Brain microvascular endothelial cell (primary cell): ENCODE data around the gene FCF1.

ENCODE experiments used
- DNase-seq: peaks from one replicate; pipeline ENCODE4 v3.0.0-alpha.2; 2020
- H3K27ac ChIP-seq: fragments of 250-450 bp; sonication (Bioruptor Pico); 2 replicates; pipeline ENCODE4 v1.5.1; 2020; ENCODE audit warnings: mild to moderate bottlenecking, moderate library complexity
- H3K27me3 ChIP-seq: fragments of 250-450 bp; sonication (Bioruptor Pico); replicated peaks from 2 replicates; pipeline ENCODE4 v1.5.1; 2020; ENCODE audit warnings: mild to moderate bottlenecking
- H3K36me3 ChIP-seq: fragments of 250-450 bp; sonication (Bioruptor Pico); replicated peaks from 2 replicates; pipeline ENCODE4 v1.5.1; 2020; ENCODE audit warnings: mild to moderate bottlenecking
- H3K4me3 ChIP-seq: 2 replicates; pipeline ENCODE4 v1.5.1; 2011; ENCODE audit warnings: low read depth, mild to moderate bottlenecking, control low read depth, low read length, moderate library complexity
- in situ Hi-C: cut with HindIII; loops from 2 replicates; pipeline ENCODE4 v1.10.0; 2017; ENCODE audit warnings: low sequenced_read_pairs, low pct_ligation_motif_present
- TF ChIP-seq, protein P1 (sequence below): IDR thresholded peaks from 2 replicates; pipeline ENCODE4 v1.5.1; 2011; ENCODE audit warnings: low read depth, mild to moderate bottlenecking, moderate library complexity, low read length, control low read depth, inconsistent platforms; ENCODE audit errors: missing control alignments

The FCF1 gene

GRCh38 chr14:74682169-74682952 lies 30.6 kb upstream of the FCF1 start:
- Histone ChIP-seq H3K27me3 (no peaks in the 10 kb centered on the region), H3K36me3 (peaks cover 33% of the 10 kb centered on the region), H3K4me3 (no peak overlapping the region), H3K27ac (no peak overlapping the region)
- TF ChIP-seq, protein P1, sequence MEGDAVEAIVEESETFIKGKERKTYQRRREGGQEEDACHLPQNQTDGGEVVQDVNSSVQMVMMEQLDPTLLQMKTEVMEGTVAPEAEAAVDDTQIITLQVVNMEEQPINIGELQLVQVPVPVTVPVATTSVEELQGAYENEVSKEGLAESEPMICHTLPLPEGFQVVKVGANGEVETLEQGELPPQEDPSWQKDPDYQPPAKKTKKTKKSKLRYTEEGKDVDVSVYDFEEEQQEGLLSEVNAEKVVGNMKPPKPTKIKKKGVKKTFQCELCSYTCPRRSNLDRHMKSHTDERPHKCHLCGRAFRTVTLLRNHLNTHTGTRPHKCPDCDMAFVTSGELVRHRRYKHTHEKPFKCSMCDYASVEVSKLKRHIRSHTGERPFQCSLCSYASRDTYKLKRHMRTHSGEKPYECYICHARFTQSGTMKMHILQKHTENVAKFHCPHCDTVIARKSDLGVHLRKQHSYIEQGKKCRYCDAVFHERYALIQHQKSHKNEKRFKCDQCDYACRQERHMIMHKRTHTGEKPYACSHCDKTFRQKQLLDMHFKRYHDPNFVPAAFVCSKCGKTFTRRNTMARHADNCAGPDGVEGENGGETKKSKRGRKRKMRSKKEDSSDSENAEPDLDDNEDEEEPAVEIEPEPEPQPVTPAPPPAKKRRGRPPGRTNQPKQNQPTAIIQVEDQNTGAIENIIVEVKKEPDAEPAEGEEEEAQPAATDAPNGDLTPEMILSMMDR: no peak
- no peak for DNase-seq
- in situ Hi-C loops: no loop called here

- DNase-seq: no peak
- Histone ChIP-seq H3K36me3 (peaks cover 38% of the 10 kb centered on the region), H3K27me3 (no peaks in the 10 kb centered on the region), H3K4me3 (no peak overlapping the region), H3K27ac (no peak overlapping the region)
- in situ Hi-C loops: no loop called here
- TF ChIP-seq, protein P1: no peak
Measured at GRCh38 chr14:74683406-74683805, 29.5 kb upstream of the FCF1 start.

- Histone ChIP-seq H3K4me3 (no peak overlapping the region), H3K36me3 (peaks cover 39% of the 10 kb centered on the region), H3K27ac (no peak overlapping the region), H3K27me3 (no peaks in the 10 kb centered on the region)
- TF ChIP-seq, protein P1: no peak
- no peak for DNase-seq
- in situ Hi-C loops: no loop called here
Measured at GRCh38 chr14:74684434-74684833, 28.5 kb upstream of the FCF1 start.

- Histone ChIP-seq H3K36me3 (peaks cover 43% of the 10 kb centered on the region), H3K4me3 (no peak overlapping the region), H3K27ac (no peak overlapping the region), H3K27me3 (no peaks in the 10 kb centered on the region)
- in situ Hi-C loops: no loop called here
- no peak for DNase-seq
- TF ChIP-seq, protein P1: no peak
Measured at GRCh38 chr14:74685056-74685455, 27.9 kb upstream of the FCF1 start.

DNA sequence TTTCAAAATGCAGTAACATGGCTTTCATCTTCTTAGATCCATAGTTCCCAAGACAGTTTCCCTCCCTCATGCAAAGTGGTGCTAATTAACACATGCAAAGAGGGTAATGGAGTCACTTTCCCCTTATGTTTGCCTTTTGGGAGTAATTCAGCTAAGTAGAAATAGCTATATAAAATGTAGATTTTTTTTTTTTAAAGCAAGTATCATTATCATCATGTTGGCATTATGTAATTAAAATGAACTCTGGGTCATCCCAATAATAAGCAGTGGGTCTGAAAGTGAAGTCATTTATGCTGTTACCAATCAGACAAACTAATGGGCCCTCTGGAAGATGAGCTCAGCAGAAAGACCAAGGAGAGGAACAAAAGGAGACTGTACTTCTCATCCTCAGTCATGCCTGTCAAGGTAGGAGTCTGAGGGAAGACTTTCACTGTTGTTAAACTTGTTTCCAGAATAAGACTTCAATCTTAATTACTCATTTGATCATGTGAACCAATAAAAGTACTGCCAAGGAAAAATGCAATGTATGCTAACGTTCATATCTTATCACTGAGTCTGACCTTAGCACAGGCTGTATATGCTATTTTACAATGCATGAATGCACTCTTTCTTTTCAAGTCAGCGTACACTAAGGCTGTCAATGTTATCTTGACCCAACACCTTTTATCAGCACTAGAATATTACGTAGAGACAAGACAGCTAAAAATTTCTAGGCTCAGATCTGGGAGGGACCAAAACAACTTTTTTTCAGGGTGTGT lies 26.8 kb upstream of the FCF1 start:
- H3K4me3 ChIP-seq: no peak overlapping the region
- in situ Hi-C loops: no loop called here
- H3K27me3 ChIP-seq: no peaks in the 10 kb centered on the region
- H3K36me3 ChIP-seq: peaks cover 44% of the 10 kb centered on the region
- H3K27ac ChIP-seq: no peak overlapping the region
- no peak for DNase-seq
- TF ChIP-seq, protein P1: no peak
